Measurements from ENCODE around the gene RAB28.

RAB28 gene

GRCh38 chr4:13504374-13504773 lies 20.2 kb upstream of the RAB28 start:
- DNase-seq = no peak

- DNase-seq = no peak
Observed at GRCh38 chr4:13498469-13498868, 14.3 kb upstream of the RAB28 start.

GRCh38 chr4:13496605-13497004 lies 12.5 kb upstream of the RAB28 start:
- DNase-seq = no peak

GRCh38 chr4:13495753-13496152 lies 11.6 kb upstream of the RAB28 start:
- DNase-seq = no peak

- no peak for DNase-seq
Observed at GRCh38 chr4:13493793-13494192, 9.7 kb upstream of the RAB28 start.

- no peak for DNase-seq
Observed at GRCh38 chr4:13492747-13493146, 8.6 kb upstream of the RAB28 start.

- DNase-seq = peak; percentile 45
Observed at GRCh38 chr4:13484749-13485221, 645 bp upstream of the RAB28 start.

GRCh38 chr4:13483768-13484121 lies 395 bp downstream of the RAB28 start:
- peak; percentile 35 for DNase-seq

GRCh38 chr4:13483136-13483767 lies 888 bp downstream of the RAB28 start:
- peak; percentile 26 for DNase-seq

GRCh38 chr4:13481569-13481968 lies 2.6 kb downstream of the RAB28 start:
- no peak for DNase-seq

GRCh38 chr4:13478707-13479106 lies 5.4 kb downstream of the RAB28 start:
- DNase-seq = no peak

GRCh38 chr4:13478131-13478530 lies 6.0 kb downstream of the RAB28 start:
- DNase-seq = no peak

- no peak for DNase-seq
Observed at GRCh38 chr4:13476915-13477314, 7.2 kb downstream of the RAB28 start.

- DNase-seq = no peak
Observed at GRCh38 chr4:13476152-13476551, 8.0 kb downstream of the RAB28 start.

GRCh38 chr4:13471400-13471799 lies 12.7 kb downstream of the RAB28 start:
- no peak for DNase-seq

- DNase-seq = no peak
Observed at GRCh38 chr4:13470379-13470778, 13.8 kb downstream of the RAB28 start.

- DNase-seq = no peak
Observed at GRCh38 chr4:13464973-13465372, 19.2 kb downstream of the RAB28 start.

- no peak for DNase-seq
Observed at GRCh38 chr4:13464543-13464942, 19.6 kb downstream of the RAB28 start.

- no peak for DNase-seq
Observed at GRCh38 chr4:13461191-13461905, 22.8 kb downstream of the RAB28 start.

GRCh38 chr4:13455411-13455810 lies 28.7 kb downstream of the RAB28 start:
- no peak for DNase-seq

GRCh38 chr4:13454786-13455185 lies 29.4 kb downstream of the RAB28 start:
- DNase-seq = no peak

- no peak for DNase-seq
Observed at GRCh38 chr4:13452927-13453579, 31.1 kb downstream of the RAB28 start.

- DNase-seq = no peak
Observed at GRCh38 chr4:13449590-13449989, 34.5 kb downstream of the RAB28 start.
